Right lobe of liver (tissue), 6 donors: ENCODE measurements around the gene MBNL2. TPM values are rescaled to one million over a fixed set of nuclear protein-coding genes. Genes with fewer than 3 reads are reported as not detected.

Experiments
- ATAC-seq, 4 donors: fragments of 200-7000 bp; cut with Tn5 transposase; one replicate each; pipeline ENCODE4 v1.9.1; 2020; ENCODE audit warnings: mild to moderate bottlenecking in 4 of 4, moderate library complexity in 4 of 4
- DNase-seq, 3 donors: peaks; one replicate each; pipeline ENCODE4 v3.0.0-alpha.2; 2020
- H3K27ac ChIP-seq, 3 donors: fragments of 200-600 bp; one replicate each; pipeline ENCODE4 v1.8.0; 2022
- H3K27me3 ChIP-seq, 2 donors: fragments of 200-600 bp; one replicate each; pipeline ENCODE4 v1.8.0; 2022
- H3K36me3 ChIP-seq, 4 donors: fragments of 200-600 bp; sonication (generic) in 1 of 4; one replicate each; pipeline versions ENCODE4 v1.5.1 to v1.8.0; 2017 to 2022; ENCODE audit warnings: control low read depth in 1 of 4
- H3K4me1 ChIP-seq, 4 donors: fragments of 200-600 bp; sonication (generic) in 1 of 4; one replicate each; pipeline versions ENCODE4 v1.5.1 to v1.8.0; 2017 to 2022; ENCODE audit warnings: control low read depth in 1 of 4
- H3K4me3 ChIP-seq, 3 donors: fragments of 200-600 bp; one replicate each; pipeline ENCODE4 v1.8.0; 2022
- H3K9me3 ChIP-seq, 4 donors: fragments of 200-600 bp; sonication (generic) in 1 of 4; one replicate each; pipeline versions ENCODE4 v1.5.1 to v1.8.0; 2017 to 2022; ENCODE audit warnings: control low read depth in 1 of 4
- CTCF ChIP-seq, 4 donors: fragments of 200-600 bp in 3 of 4; fragments of 450-650 bp in 1 of 4; IDR thresholded peaks; one replicate each; pipeline versions ENCODE4 v1.5.1 to v1.8.0; 2016 to 2022; ENCODE audit warnings: antibody characterized with exemption in 4 of 4, mild to moderate bottlenecking in 2 of 4
- POLR2A ChIP-seq: fragments of 450-650 bp; IDR thresholded peaks from one replicate; pipeline ENCODE4 v1.6.1; 2017; ENCODE audit warnings: antibody characterized with exemption, mild to moderate bottlenecking
- WGBS: methylation state at CpG from one replicate; pipeline ENCODE4 v1.1.6; 2018; ENCODE audit warnings: low coverage, low lambda C conversion rate; ENCODE audit not compliant: insufficient coverage; ENCODE audit errors: missing lambda C conversion rate; 5-methylcytosine and 5-hydroxymethylcytosine counted together
- intact Hi-C, 2 donors: fragments of 100-400 bp; cut with DNase I; formaldehyde crosslinking; loops; one replicate each; pipeline versions ENCODE4 v1.11.2 to v1.14.1; 2022
- total RNA-seq, 6 experiments: library from RNA; depleted of rRNA in 2 of 6; stranded (reverse); fragments of >200 nt in 2 of 6; fragmentation: NEBNext Ultra II Directional in 3 of 6; extraction: Animal tissue kit (Norgen Biotek cat#: 25700) in 3 of 6; gene quantifications; one replicate each; pipeline versions ENCODE4 v1.1.0 to v1.2.4, GENCODE V29; 2016 to 2023
- donor health status: DM: no; HTN: yes; CAD: no.
- donor health status: DM: no; HTN: no; CAD: no.
- donor health status: DM: no; HTN: no; CAD: no.
- donor health status: DM: no; HTN: yes; CAD: no.
- donor health status: DM: no; HTN: yes; CAD: no.

Gene MBNL2
- total RNA-seq, 6 experiments from 2014 or later = 30.3 to 135 (median 81.5) TPM

GRCh38 chr13:97436845-97437244 is 214.7 kb downstream of the MBNL2 start:
- intact Hi-C loops = no loop called here
- ATAC-seq (no peak), DNase-seq (no peak)
- no peaks in the 10 kb centered on the region for H3K36me3 ChIP-seq
- no peaks in the 10 kb centered on the region for H3K27me3 ChIP-seq
- 80% methylated on average over 2 of the region's 2 CpGs for WGBS
- no peak overlapping the region for H3K27ac ChIP-seq
- no peak overlapping the region for H3K4me3 ChIP-seq
- TF ChIP-seq POLR2A (no peak), CTCF (IDR thresholded peaks at IDR 0.05) (no peak)
- no peaks in the 10 kb centered on the region for H3K9me3 ChIP-seq
- H3K4me1 ChIP-seq = peaks cover 0 to 12% (median 1%) of the 10 kb centered on the region in 4 donors

- H3K9me3 ChIP-seq = no peaks in the 10 kb centered on the region
- H3K4me3 ChIP-seq = no peak overlapping the region
- H3K36me3 ChIP-seq = no peaks in the 10 kb centered on the region
- DNase-seq = no peak
- H3K4me1 ChIP-seq = peaks cover 0 to 5% (median 1%) of the 10 kb centered on the region in 4 donors
- no peak for TF ChIP-seq CTCF (IDR thresholded peaks at IDR 0.05)
- TF ChIP-seq POLR2A = no peak
- intact Hi-C loops = no loop called here
- ATAC-seq = no peak
- H3K27me3 ChIP-seq = no peaks in the 10 kb centered on the region
- H3K27ac ChIP-seq = no peak overlapping the region
- 73% methylated on average over 2 of the region's 2 CpGs for WGBS
These were observed 215.6 kb downstream of the MBNL2 start for GRCh38 chr13:97437729-97438128.

DNA sequence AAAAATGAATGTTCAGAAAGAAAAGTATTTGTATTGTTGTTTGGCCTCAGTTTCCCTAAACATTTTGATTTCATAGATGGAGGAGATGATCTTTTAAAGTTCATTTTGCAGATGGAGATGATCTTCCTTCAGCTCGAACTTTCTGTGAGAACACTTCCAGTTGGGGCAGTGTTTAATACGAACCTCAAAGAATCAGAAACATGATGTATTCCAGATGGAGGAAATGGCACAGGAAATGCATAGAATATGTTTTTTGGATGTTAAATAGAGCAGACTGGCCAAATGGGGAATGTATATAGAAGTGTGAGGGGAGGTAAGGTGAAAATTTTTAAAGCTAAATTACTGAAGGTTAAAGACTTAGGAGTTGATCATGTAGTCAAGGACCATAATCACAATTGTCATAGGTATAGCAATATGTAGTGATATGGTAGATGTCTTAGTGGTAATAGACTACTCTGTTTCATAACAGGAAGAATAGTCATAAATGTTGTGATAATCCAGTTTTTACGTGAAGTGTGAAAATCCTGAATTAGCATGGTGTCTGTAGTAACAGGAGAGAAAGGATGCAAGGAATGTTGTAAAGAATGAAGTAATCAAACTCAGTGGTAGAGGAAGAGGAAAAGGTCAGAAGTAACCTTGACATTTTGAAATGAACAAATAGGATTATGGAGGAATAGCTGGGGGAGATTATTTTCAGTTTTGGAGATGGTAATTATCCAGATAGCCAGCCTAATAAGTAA is 216.9 kb downstream of the MBNL2 start:
- WGBS = 74% methylated on average over 3 of the region's 3 CpGs
- no peaks in the 10 kb centered on the region for H3K36me3 ChIP-seq
- DNase-seq = no peak

GRCh38 chr13:97440598-97441170 is 218.6 kb downstream of the MBNL2 start:
- H3K27me3 ChIP-seq = no peaks in the 10 kb centered on the region
- 75% methylated on average over 2 of the region's 2 CpGs for WGBS
- H3K36me3 ChIP-seq = no peaks in the 10 kb centered on the region
- intact Hi-C loops = no loop called here
- TF ChIP-seq CTCF (IDR thresholded peaks at IDR 0.05) = no peak
- no peak for TF ChIP-seq POLR2A
- no peak overlapping the region for H3K27ac ChIP-seq
- no peak for ATAC-seq
- no peaks in the 10 kb centered on the region for H3K4me1 ChIP-seq
- no peak for DNase-seq
- H3K9me3 ChIP-seq = no peaks in the 10 kb centered on the region
- H3K4me3 ChIP-seq = no peak overlapping the region

More for the DNA sequence above, 216.9 kb downstream of the MBNL2 start:
- Histone ChIP-seq H3K27me3 (no peaks in the 10 kb centered on the region), H3K9me3 (no peaks in the 10 kb centered on the region), H3K4me1 (peaks cover 0 to 5% (median 0%) of the 10 kb centered on the region in 4 donors), H3K4me3 (no peak overlapping the region), H3K27ac (no peak overlapping the region)
- intact Hi-C loops = no loop called here
- no peak for ATAC-seq
- TF ChIP-seq POLR2A = no peak
- TF ChIP-seq CTCF (IDR thresholded peaks at IDR 0.05) = no peak
